ENCODE data around the gene PRDM10.

DNA sequence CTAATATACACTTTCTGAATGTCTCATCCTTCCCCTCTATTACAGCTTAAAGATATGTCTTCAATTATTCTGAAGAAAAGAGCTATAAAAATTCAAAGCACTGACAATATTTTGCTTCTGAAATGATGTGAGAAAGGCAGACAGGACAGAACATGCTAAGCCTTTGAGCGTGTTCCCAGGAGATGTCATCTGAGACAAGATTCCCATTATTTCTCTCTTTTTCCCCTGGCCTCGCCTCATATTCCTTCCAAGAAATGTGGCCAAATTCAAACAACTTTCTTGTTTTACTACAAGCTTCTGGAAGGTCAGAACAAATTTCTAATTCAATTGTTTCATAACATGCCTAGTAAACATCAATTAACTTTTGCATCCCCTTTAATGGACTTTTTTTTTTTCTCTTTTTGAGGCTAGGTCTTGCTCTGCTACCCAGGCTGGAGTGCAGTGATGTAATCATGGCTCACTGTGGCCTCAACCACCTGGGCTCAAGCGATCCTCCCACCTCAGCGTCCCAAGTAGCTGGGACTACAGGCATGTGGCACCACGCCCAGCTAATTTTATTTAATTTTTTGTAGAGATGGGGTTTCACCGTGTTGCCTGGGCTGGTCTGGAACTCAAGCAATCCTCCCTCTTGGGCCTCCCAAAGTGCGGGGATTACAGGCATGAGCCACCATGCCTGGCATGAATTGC is 70.1 kb downstream of the PRDM10 start:
- TF ChIP-seq, protein P1, sequence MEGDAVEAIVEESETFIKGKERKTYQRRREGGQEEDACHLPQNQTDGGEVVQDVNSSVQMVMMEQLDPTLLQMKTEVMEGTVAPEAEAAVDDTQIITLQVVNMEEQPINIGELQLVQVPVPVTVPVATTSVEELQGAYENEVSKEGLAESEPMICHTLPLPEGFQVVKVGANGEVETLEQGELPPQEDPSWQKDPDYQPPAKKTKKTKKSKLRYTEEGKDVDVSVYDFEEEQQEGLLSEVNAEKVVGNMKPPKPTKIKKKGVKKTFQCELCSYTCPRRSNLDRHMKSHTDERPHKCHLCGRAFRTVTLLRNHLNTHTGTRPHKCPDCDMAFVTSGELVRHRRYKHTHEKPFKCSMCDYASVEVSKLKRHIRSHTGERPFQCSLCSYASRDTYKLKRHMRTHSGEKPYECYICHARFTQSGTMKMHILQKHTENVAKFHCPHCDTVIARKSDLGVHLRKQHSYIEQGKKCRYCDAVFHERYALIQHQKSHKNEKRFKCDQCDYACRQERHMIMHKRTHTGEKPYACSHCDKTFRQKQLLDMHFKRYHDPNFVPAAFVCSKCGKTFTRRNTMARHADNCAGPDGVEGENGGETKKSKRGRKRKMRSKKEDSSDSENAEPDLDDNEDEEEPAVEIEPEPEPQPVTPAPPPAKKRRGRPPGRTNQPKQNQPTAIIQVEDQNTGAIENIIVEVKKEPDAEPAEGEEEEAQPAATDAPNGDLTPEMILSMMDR (conservative IDR thresholded peaks at IDR 0.05 in 1 of 2, IDR thresholded peaks at IDR 0.05 in 1 of 2; ENCODE audit: low read depth in 1 of 2, low read length in 2 of 2) = no peak
- TF ChIP-seq EZH2 (IDR thresholded peaks at IDR 0.05; ENCODE audit: low read length, missing control alignments) = no peak

Data from fibroblast of lung (primary cell).